OCI-LY3 (cell line): Measurements from ENCODE around the gene NTRK1.

Experiments
- EZH2phosphoT487 ChIP-seq: fragments of 200-600 bp; shearing (Covaris generic); IDR thresholded peaks from 2 replicates; pipeline ENCODE4 v1.6.1; 2018; ENCODE audit warnings: antibody characterized with exemption, mixed run types, low read depth
- TF ChIP-seq, protein P1 (sequence below): fragments of 200-600, 300-600 bp; sonication (generic); IDR thresholded peaks from 2 replicates; pipeline ENCODE4 v1.5.1; 2014; ENCODE audit warnings: antibody characterized with exemption, low read length, low read depth

DNA sequence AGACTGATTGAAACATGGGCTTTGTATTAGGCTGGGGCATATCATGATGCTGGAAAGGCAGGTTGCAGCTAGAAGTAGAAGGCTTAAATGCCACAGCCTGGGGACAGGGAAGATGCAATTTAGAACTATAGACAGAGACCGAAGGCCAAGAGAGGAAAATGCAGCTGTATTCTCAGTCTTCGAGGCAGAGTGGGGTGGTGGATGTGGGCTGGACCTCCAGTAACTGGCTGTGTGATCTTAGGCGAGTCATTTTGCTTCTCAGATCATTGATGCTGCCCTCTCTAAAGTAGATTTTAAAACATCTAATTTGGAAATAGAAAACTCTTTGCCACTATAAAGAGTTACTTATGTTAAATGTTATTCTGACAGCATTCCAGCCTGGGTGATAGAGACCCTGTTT lies 26.3 kb upstream of the NTRK1 start:
- TF ChIP-seq, protein P1, sequence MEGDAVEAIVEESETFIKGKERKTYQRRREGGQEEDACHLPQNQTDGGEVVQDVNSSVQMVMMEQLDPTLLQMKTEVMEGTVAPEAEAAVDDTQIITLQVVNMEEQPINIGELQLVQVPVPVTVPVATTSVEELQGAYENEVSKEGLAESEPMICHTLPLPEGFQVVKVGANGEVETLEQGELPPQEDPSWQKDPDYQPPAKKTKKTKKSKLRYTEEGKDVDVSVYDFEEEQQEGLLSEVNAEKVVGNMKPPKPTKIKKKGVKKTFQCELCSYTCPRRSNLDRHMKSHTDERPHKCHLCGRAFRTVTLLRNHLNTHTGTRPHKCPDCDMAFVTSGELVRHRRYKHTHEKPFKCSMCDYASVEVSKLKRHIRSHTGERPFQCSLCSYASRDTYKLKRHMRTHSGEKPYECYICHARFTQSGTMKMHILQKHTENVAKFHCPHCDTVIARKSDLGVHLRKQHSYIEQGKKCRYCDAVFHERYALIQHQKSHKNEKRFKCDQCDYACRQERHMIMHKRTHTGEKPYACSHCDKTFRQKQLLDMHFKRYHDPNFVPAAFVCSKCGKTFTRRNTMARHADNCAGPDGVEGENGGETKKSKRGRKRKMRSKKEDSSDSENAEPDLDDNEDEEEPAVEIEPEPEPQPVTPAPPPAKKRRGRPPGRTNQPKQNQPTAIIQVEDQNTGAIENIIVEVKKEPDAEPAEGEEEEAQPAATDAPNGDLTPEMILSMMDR, result no peak
- TF ChIP-seq EZH2phosphoT487, result no peak
